HEK293 (cell line): ENCODE data around the gene FXR1.

Experiments
- ZBTB7A ChIP-seq: fragments of 450-650 bp; formaldehyde crosslinking; IDR thresholded peaks from 2 replicates; pipeline ENCODE4 v1.5.1; 2016; ENCODE audit warnings: low read depth, missing biosample characterization, missing genetic modification characterization
- ZNF274 ChIP-seq, 2 experiments: fragments of 200-500 bp in 1 of 2; fragments of 450-650 bp in 1 of 2; sonication (Bioruptor generic) in 1 of 2; formaldehyde crosslinking in 1 of 2; IDR thresholded peaks; 2 replicates each; pipeline versions ENCODE4 v1.5.1 to v1.6.1; 2014 to 2016; ENCODE audit warnings: borderline replicate concordance in 1 of 2, inconsistent platforms in 1 of 2, low read length in 1 of 2, missing biosample characterization in 1 of 2, missing genetic modification characterization in 1 of 2
- ZNF311 ChIP-seq: fragments of 450-650 bp; formaldehyde crosslinking; IDR thresholded peaks from 2 replicates; pipeline ENCODE4 v1.5.1; 2017; ENCODE audit warnings: missing biosample characterization, missing genetic modification characterization, borderline replicate concordance
- ZNF747 ChIP-seq: fragments of 450-650 bp; formaldehyde crosslinking; IDR thresholded peaks from 2 replicates; pipeline ENCODE4 v1.5.1; 2016; ENCODE audit warnings: missing biosample characterization, missing genetic modification characterization
- TF ChIP-seq, protein P1 (sequence below): IDR thresholded peaks from 2 replicates; pipeline ENCODE4 v1.6.1; 2011; ENCODE audit warnings: mild to moderate bottlenecking, low read depth, low read length, borderline replicate concordance
- TF ChIP-seq, protein P2 (sequence below): fragments of 450-650 bp; formaldehyde crosslinking; IDR thresholded peaks from 2 replicates; pipeline ENCODE4 v1.5.1; 2016; ENCODE audit warnings: missing biosample characterization, missing genetic modification characterization

GRCh38 chr3:180961552-180961951 lies 49.1 kb downstream of the FXR1 start:
- TF ChIP-seq, protein P1, sequence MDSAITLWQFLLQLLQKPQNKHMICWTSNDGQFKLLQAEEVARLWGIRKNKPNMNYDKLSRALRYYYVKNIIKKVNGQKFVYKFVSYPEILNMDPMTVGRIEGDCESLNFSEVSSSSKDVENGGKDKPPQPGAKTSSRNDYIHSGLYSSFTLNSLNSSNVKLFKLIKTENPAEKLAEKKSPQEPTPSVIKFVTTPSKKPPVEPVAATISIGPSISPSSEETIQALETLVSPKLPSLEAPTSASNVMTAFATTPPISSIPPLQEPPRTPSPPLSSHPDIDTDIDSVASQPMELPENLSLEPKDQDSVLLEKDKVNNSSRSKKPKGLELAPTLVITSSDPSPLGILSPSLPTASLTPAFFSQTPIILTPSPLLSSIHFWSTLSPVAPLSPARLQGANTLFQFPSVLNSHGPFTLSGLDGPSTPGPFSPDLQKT: no peak
- TF ChIP-seq, protein P2, sequence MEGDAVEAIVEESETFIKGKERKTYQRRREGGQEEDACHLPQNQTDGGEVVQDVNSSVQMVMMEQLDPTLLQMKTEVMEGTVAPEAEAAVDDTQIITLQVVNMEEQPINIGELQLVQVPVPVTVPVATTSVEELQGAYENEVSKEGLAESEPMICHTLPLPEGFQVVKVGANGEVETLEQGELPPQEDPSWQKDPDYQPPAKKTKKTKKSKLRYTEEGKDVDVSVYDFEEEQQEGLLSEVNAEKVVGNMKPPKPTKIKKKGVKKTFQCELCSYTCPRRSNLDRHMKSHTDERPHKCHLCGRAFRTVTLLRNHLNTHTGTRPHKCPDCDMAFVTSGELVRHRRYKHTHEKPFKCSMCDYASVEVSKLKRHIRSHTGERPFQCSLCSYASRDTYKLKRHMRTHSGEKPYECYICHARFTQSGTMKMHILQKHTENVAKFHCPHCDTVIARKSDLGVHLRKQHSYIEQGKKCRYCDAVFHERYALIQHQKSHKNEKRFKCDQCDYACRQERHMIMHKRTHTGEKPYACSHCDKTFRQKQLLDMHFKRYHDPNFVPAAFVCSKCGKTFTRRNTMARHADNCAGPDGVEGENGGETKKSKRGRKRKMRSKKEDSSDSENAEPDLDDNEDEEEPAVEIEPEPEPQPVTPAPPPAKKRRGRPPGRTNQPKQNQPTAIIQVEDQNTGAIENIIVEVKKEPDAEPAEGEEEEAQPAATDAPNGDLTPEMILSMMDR: no peak
- no peak for TF ChIP-seq ZNF747
- no peak for TF ChIP-seq ZBTB7A (tag by site-specific recombination)
- no peak for TF ChIP-seq ZNF274 (IDR thresholded peaks at IDR 0.05; ENCODE audit: low read length)
- no peak for TF ChIP-seq ZNF274 (tag by site-specific recombination; IDR thresholded peaks at IDR 0.05; ENCODE audit: borderline replicate concordance)
- TF ChIP-seq ZNF311 (tag by site-specific recombination): no peak
